Measurements from ENCODE around the gene SKAP1. TPM values are rescaled to one million over a fixed set of nuclear protein-coding genes. Genes with fewer than 3 reads are reported as not detected.
"Not testable (repeated sequence)": the region's sequence is repeated elsewhere in the genome, so short reads cannot be mapped to it uniquely, and the experiment has no call there.

SKAP1 gene
- polyA plus RNA-seq, 1 donor from 2014 or later: 11.5 TPM

- H3K9me3 Mint-ChIP-seq: no peaks in the 10 kb centered on the region
- H3K4me3 Mint-ChIP-seq: no peak overlapping the region
- peaks cover 0 to under 1% (median 0%) of the 10 kb centered on the region in 3 donors for H3K4me1 Mint-ChIP-seq
- no peaks in the 10 kb centered on the region for H3K36me3 Mint-ChIP-seq
- no peak overlapping the region for H3K27ac Mint-ChIP-seq
- H3K27me3 Mint-ChIP-seq: no peaks in the 10 kb centered on the region
Measured at GRCh38 chr17:48378708-48379392, 51.2 kb downstream of the SKAP1 start.

GRCh38 chr17:48378238-48378637, 51.8 kb downstream of the SKAP1 start:
- H3K4me1 Mint-ChIP-seq: peaks cover 0 to 1% (median 0%) of the 10 kb centered on the region in 3 donors
- no peaks in the 10 kb centered on the region for H3K27me3 Mint-ChIP-seq
- no peaks in the 10 kb centered on the region for H3K9me3 Mint-ChIP-seq
- no peaks in the 10 kb centered on the region for H3K36me3 Mint-ChIP-seq
- no peak overlapping the region for H3K27ac Mint-ChIP-seq
- no peak overlapping the region for H3K4me3 Mint-ChIP-seq

- H3K36me3 Mint-ChIP-seq: no peaks in the 10 kb centered on the region
- no peak overlapping the region for H3K4me3 Mint-ChIP-seq
- peaks cover 0 to 1% (median 0%) of the 10 kb centered on the region in 3 donors for H3K4me1 Mint-ChIP-seq
- H3K27me3 Mint-ChIP-seq: no peaks in the 10 kb centered on the region
- no peaks in the 10 kb centered on the region for H3K9me3 Mint-ChIP-seq
- H3K27ac Mint-ChIP-seq: no peak overlapping the region
Measured at GRCh38 chr17:48376682-48377325, 53.2 kb downstream of the SKAP1 start.

- no peak overlapping the region for H3K27ac Mint-ChIP-seq
- H3K4me3 Mint-ChIP-seq: no peak overlapping the region
- H3K9me3 Mint-ChIP-seq: no peaks in the 10 kb centered on the region
- H3K27me3 Mint-ChIP-seq: peaks cover 2% of the 10 kb centered on the region
- H3K36me3 Mint-ChIP-seq: no peaks in the 10 kb centered on the region
- H3K4me1 Mint-ChIP-seq: peaks cover 0 to 1% (median 0%) of the 10 kb centered on the region in 3 donors
Measured at GRCh38 chr17:48375356-48375755, 54.7 kb downstream of the SKAP1 start.

- no peak overlapping the region for H3K27ac Mint-ChIP-seq
- H3K36me3 Mint-ChIP-seq: no peaks in the 10 kb centered on the region
- no peaks in the 10 kb centered on the region for H3K9me3 Mint-ChIP-seq
- peaks cover 0 to 1% (median 0%) of the 10 kb centered on the region in 3 donors for H3K4me1 Mint-ChIP-seq
- H3K4me3 Mint-ChIP-seq: no peak overlapping the region
- peaks cover 3% of the 10 kb centered on the region for H3K27me3 Mint-ChIP-seq
Measured at GRCh38 chr17:48374650-48375230, 55.3 kb downstream of the SKAP1 start.

- Mint-ChIP-seq H3K4me1 (peaks cover 0 to 1% (median 0%) of the 10 kb centered on the region in 3 donors), H3K27ac (no peak overlapping the region), H3K4me3 (no peak overlapping the region), H3K36me3 (no peaks in the 10 kb centered on the region), H3K9me3 (no peaks in the 10 kb centered on the region), H3K27me3 (peaks cover 3% of the 10 kb centered on the region)
Measured at GRCh38 chr17:48373883-48374282, 56.1 kb downstream of the SKAP1 start.

GRCh38 chr17:48373130-48373830, 56.7 kb downstream of the SKAP1 start:
- Mint-ChIP-seq H3K4me3 (no peak overlapping the region), H3K27ac (no peak overlapping the region), H3K4me1 (peaks cover 0 to 1% (median 0%) of the 10 kb centered on the region in 3 donors), H3K27me3 (peaks cover 3% of the 10 kb centered on the region), H3K9me3 (no peaks in the 10 kb centered on the region), H3K36me3 (no peaks in the 10 kb centered on the region)

- H3K4me1 Mint-ChIP-seq, H3K36me3 Mint-ChIP-seq, H3K4me3 Mint-ChIP-seq, H3K9me3 Mint-ChIP-seq, H3K27ac Mint-ChIP-seq, H3K27me3 Mint-ChIP-seq: not testable (repeated sequence)
Measured at GRCh38 chr17:48368967-48369366, 61.0 kb downstream of the SKAP1 start.

GRCh38 chr17:48368352-48368908, 61.6 kb downstream of the SKAP1 start:
- H3K4me3 Mint-ChIP-seq: no peak overlapping the region
- H3K27me3 Mint-ChIP-seq: peaks cover 10% of the 10 kb centered on the region

GRCh38 chr17:48363161-48363560, 66.9 kb downstream of the SKAP1 start:
- Mint-ChIP-seq H3K4me3 (no peak overlapping the region), H3K27me3 (peaks cover 6% of the 10 kb centered on the region), H3K9me3 (no peaks in the 10 kb centered on the region), H3K27ac (no peak overlapping the region), H3K36me3 (no peaks in the 10 kb centered on the region), H3K4me1 (peaks cover 3 to 7% (median 4%) of the 10 kb centered on the region in 3 donors)

More at GRCh38 chr17:48368352-48368908, 61.6 kb downstream of the SKAP1 start:
- H3K4me1 Mint-ChIP-seq: no peaks in the 10 kb centered on the region
- H3K27ac Mint-ChIP-seq: no peak overlapping the region
- H3K9me3 Mint-ChIP-seq: no peaks in the 10 kb centered on the region
- H3K36me3 Mint-ChIP-seq: no peaks in the 10 kb centered on the region

- H3K27me3 Mint-ChIP-seq, H3K27ac Mint-ChIP-seq, H3K36me3 Mint-ChIP-seq, H3K4me3 Mint-ChIP-seq, H3K4me1 Mint-ChIP-seq, H3K9me3 Mint-ChIP-seq: not testable (repeated sequence)
Measured at GRCh38 chr17:48360861-48361633, 69.0 kb downstream of the SKAP1 start.

GRCh38 chr17:48357779-48358602, 72.0 kb downstream of the SKAP1 start:
- H3K27ac Mint-ChIP-seq: no peak overlapping the region
- no peaks in the 10 kb centered on the region for H3K27me3 Mint-ChIP-seq
- H3K4me3 Mint-ChIP-seq: no peak overlapping the region
- H3K4me1 Mint-ChIP-seq: peaks cover 3 to 8% (median 6%) of the 10 kb centered on the region in 3 donors
- H3K9me3 Mint-ChIP-seq: no peaks in the 10 kb centered on the region
- H3K36me3 Mint-ChIP-seq: no peaks in the 10 kb centered on the region

- Mint-ChIP-seq H3K27ac (no peak overlapping the region), H3K36me3 (no peaks in the 10 kb centered on the region), H3K4me1 (peaks cover 3 to 8% (median 6%) of the 10 kb centered on the region in 3 donors), H3K27me3 (no peaks in the 10 kb centered on the region), H3K4me3 (no peak overlapping the region), H3K9me3 (no peaks in the 10 kb centered on the region)
Measured at GRCh38 chr17:48356866-48357265, 73.1 kb downstream of the SKAP1 start.

GRCh38 chr17:48352630-48353029, 77.4 kb downstream of the SKAP1 start:
- Mint-ChIP-seq H3K9me3 (peaks cover 0 to 2% (median 0%) of the 10 kb centered on the region in 3 donors), H3K27ac (no peak overlapping the region), H3K36me3 (no peaks in the 10 kb centered on the region), H3K4me1 (peaks cover 0 to 2% (median 0%) of the 10 kb centered on the region in 3 donors), H3K4me3 (no peak overlapping the region), H3K27me3 (peaks cover 3% of the 10 kb centered on the region)
